IMR-90 (cell line): ENCODE data around the gene AUH. TPM values are rescaled to one million over a fixed set of nuclear protein-coding genes. Genes with fewer than 3 reads are reported as not detected.

Source experiments
- ATAC-seq: fragments of 200-7000 bp; cut with Tn5 transposase; 2 replicates; pipeline ENCODE4 v1.9.1; 2020; ENCODE audit warnings: low read depth, mild to moderate bottlenecking, moderate library complexity
- BruUV-seq: library from RNA; stranded (reverse); fragments of 400-500 nt; replicated peaks from 2 replicates; lab custom pipeline; 2021; lab: Mats Ljungman, UMichigan
- CTCF ChIA-PET: fragments of 300-600 bp; formaldehyde crosslinking; extraction: SDS; loops from one replicate; lab custom pipeline; 2021; ENCODE audit warnings: antibody characterized with exemption; lab: Yijun Ruan, JAX
- POLR2A ChIA-PET: fragments of 300-600 bp; sonication (Branson Sonifier 250); formaldehyde crosslinking; loops from one replicate; lab custom pipeline; 2022; ENCODE audit warnings: antibody characterized with exemption; ENCODE audit not compliant: unreplicated experiment; lab: Charles Lee
- DNase-seq: peaks from one replicate; pipeline ENCODE4 v3.0.0; 2013
- H2AFZ ChIP-seq: replicated peaks from 2 replicates; pipeline ENCODE3; 2013; ENCODE audit warnings: low read length, mild to moderate bottlenecking; ENCODE audit not compliant: poor library complexity
- H2AK5ac ChIP-seq: 2 replicates; pipeline ENCODE4 v1.6.1; 2013; ENCODE audit warnings: low read depth, low read length, inconsistent platforms
- H2AK9ac ChIP-seq: replicated peaks from 2 replicates; pipeline ENCODE3; 2013; ENCODE audit warnings: mild to moderate bottlenecking, low read depth, low read length, moderate library complexity; ENCODE audit not compliant: poor library complexity
- H2BK120ac ChIP-seq: 2 replicates; pipeline ENCODE4 v1.6.1; 2013; ENCODE audit warnings: low read depth, low read length, inconsistent platforms
- H2BK15ac ChIP-seq: 3 replicates; pipeline ENCODE4 v1.6.1; 2013; ENCODE audit warnings: low read depth, low read length, inconsistent platforms
- H2BK20ac ChIP-seq: 2 replicates; pipeline ENCODE4 v1.6.1; 2013; ENCODE audit warnings: low read depth, mild to moderate bottlenecking, inconsistent platforms, low read length, moderate library complexity
- H2BK5ac ChIP-seq: 2 replicates; pipeline ENCODE4 v1.6.1; 2013; ENCODE audit warnings: mild to moderate bottlenecking, low read depth, low read length, inconsistent platforms; ENCODE audit not compliant: poor library complexity, severe bottlenecking
- H3K14ac ChIP-seq: replicated peaks from 2 replicates; pipeline ENCODE4 v1.6.1; 2013; ENCODE audit warnings: low read depth, low read length, inconsistent platforms
- H3K18ac ChIP-seq: 2 replicates; pipeline ENCODE4 v1.6.1; 2013; ENCODE audit warnings: low read depth, low read length, control low read depth
- H3K23ac ChIP-seq: 2 replicates; pipeline ENCODE4 v1.6.1; 2013; ENCODE audit warnings: low read depth, low read length, inconsistent platforms
- H3K27ac ChIP-seq: 2 replicates; pipeline ENCODE4 v1.5.1; 2013; ENCODE audit warnings: mild to moderate bottlenecking, control low read depth, low read length; ENCODE audit not compliant: insufficient read depth
- H3K27me3 ChIP-seq: 2 replicates; pipeline ENCODE4 v1.6.1; 2013; ENCODE audit warnings: low read length; ENCODE audit not compliant: control insufficient read depth, insufficient read depth
- H3K36me3 ChIP-seq: 2 replicates; pipeline ENCODE4 v1.6.1; 2013; ENCODE audit warnings: low read length, mixed read lengths; ENCODE audit not compliant: control insufficient read depth, insufficient read depth
- H3K4ac ChIP-seq: 2 replicates; pipeline ENCODE4 v1.6.1; 2013; ENCODE audit warnings: low read depth, low read length, inconsistent platforms
- H3K4me1 ChIP-seq: 2 replicates; pipeline ENCODE4 v1.6.1; 2013; ENCODE audit warnings: low read length, mixed read lengths; ENCODE audit not compliant: control insufficient read depth, insufficient read depth
- H3K4me2 ChIP-seq: 2 replicates; pipeline ENCODE4 v1.6.1; 2013; ENCODE audit warnings: low read depth, mild to moderate bottlenecking, control low read depth, low read length, moderate library complexity
- H3K4me3 ChIP-seq: 2 replicates; pipeline ENCODE4 v1.5.1; 2013; ENCODE audit warnings: low read depth, mild to moderate bottlenecking, control low read depth, low read length, moderate library complexity; ENCODE audit not compliant: insufficient read depth
- H3K56ac ChIP-seq: 2 replicates; pipeline ENCODE4 v1.6.1; 2013; ENCODE audit warnings: low read length, inconsistent platforms; ENCODE audit not compliant: insufficient read depth; ENCODE audit errors: extremely low read depth
- H3K79me1 ChIP-seq, 2 experiments: 2 replicates each; pipeline ENCODE4 v1.6.1; 2013; ENCODE audit warnings: low read length in 2 of 2, inconsistent platforms in 1 of 2, low read depth in 1 of 2
- H3K9ac ChIP-seq: 2 replicates; pipeline ENCODE4 v1.6.1; 2013; ENCODE audit warnings: low read depth, low read length, control low read depth
- H3K9me1 ChIP-seq: 2 replicates; pipeline ENCODE4 v1.6.1; 2013; ENCODE audit warnings: low read length, inconsistent platforms; ENCODE audit not compliant: insufficient read depth
- H3K9me3 ChIP-seq: 2 replicates; pipeline ENCODE4 v1.6.1; 2013; ENCODE audit warnings: low read length; ENCODE audit not compliant: control insufficient read depth, insufficient read depth
- H4K20me1 ChIP-seq: 2 replicates; pipeline ENCODE4 v1.6.1; 2013; ENCODE audit warnings: low read length, inconsistent platforms; ENCODE audit not compliant: insufficient read depth
- H4K5ac ChIP-seq: 2 replicates; pipeline ENCODE4 v1.6.1; 2013; ENCODE audit warnings: mild to moderate bottlenecking, low read depth, low read length, control low read depth
- H4K8ac ChIP-seq, 2 experiments: 2 replicates each; pipeline ENCODE4 v1.6.1; 2013; ENCODE audit warnings: low read depth in 2 of 2, low read length in 2 of 2, control low read depth in 1 of 2, inconsistent platforms in 1 of 2
- H4K91ac ChIP-seq: 2 replicates; pipeline ENCODE4 v1.6.1; 2013; ENCODE audit warnings: low read depth, low read length, inconsistent platforms; ENCODE audit not compliant: insufficient read depth
- CEBPB ChIP-seq: IDR thresholded peaks from 2 replicates; pipeline ENCODE4 v1.6.1; 2012; ENCODE audit warnings: low read depth, low read length, improper control_type of control experiment
- POLR2A ChIP-seq: IDR thresholded peaks from 2 replicates; pipeline ENCODE4 v1.6.1; 2012; ENCODE audit warnings: mild to moderate bottlenecking, low read depth, low read length
- SMC3 ChIP-seq: fragments of 150-350 bp; IDR thresholded peaks from 2 replicates; pipeline ENCODE4 v1.6.1; 2016; ENCODE audit warnings: low read depth, mild to moderate bottlenecking, antibody characterized with exemption, low read length, moderate library complexity
- WGBS, 2 experiments: methylation state at CpG; one replicate each; pipeline versions ENCODE4 v1.1.5 to v1.1.7; 2013; ENCODE audit warnings: missing lambda C conversion rate in 2 of 2; ENCODE audit not compliant: insufficient read length in 1 of 2; ENCODE audit errors: extremely low coverage in 2 of 2; 5-methylcytosine and 5-hydroxymethylcytosine counted together
- dilution Hi-C: fragments of 300-500 bp; cut with HindIII; formaldehyde crosslinking; loops from one replicate; pipeline ENCODE4 v1.14.3; 2018; ENCODE audit warnings: low sequenced_read_pairs; ENCODE audit not compliant: unreplicated experiment
- in situ Hi-C: fragments of 300-500 bp; cut with MboI; formaldehyde crosslinking; loops from 3 replicates; pipeline ENCODE4 v1.14.3; 2019; ENCODE audit warnings: low sequenced_read_pairs, inconsistent platforms, mixed read lengths
- intact Hi-C: fragments of 100-400 bp; cut with micrococcal nuclease; formaldehyde crosslinking; loops from 2 replicates; pipeline ENCODE4 v1.10.0; 2022
- polyA plus RNA-seq, 3 experiments: library from polyadenylated mRNA; depleted of rRNA; stranded (reverse); fragments of >200 nt; gene quantifications; 2 replicates each; pipeline ENCODE4 v1.2.3, GENCODE V29; 2012; ENCODE audit warnings: low replicate concordance in 1 of 3
- total RNA-seq: library from RNA; depleted of rRNA; stranded (reverse); fragments of >200 nt; gene quantifications from 2 replicates; pipeline ENCODE4 v1.2.3, GENCODE V29; 2012

Gene AUH
- total and polyA plus RNA-seq, 2 of the 4 experiments (the other 2 are of a cell fraction): 5.9 to 8.1 TPM

DNA sequence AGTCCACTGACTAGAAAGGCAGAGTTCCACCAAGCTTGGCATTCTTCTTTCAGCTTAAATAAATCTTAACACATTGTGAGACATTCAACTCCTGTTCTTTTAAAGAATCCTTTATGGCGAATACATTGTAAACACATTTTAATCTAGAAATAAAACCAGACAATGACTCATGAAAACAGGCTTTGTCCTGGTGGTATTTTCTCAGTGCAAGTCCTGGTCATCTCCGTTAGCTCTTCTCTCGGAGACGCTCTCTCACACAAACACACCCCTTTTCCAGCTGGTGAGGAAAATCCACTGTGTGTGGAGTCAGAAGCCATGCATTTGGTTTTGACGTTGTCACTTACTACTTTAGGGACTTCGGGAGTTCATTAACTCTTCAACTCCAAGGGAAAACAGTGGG, 140.4 kb downstream of the AUH start (continued):
- no peak for TF ChIP-seq SMC3

GRCh38 chr9:91220491-91221135, 141.1 kb downstream of the AUH start:
- Histone ChIP-seq H3K4ac (peak overlapping the region; percentile 54), H2BK5ac (no peak overlapping the region), H3K18ac (no peak overlapping the region), H3K14ac (no peak overlapping the region; the same call in 1 of the 2 replicates), H2AK5ac (peak overlapping the region; percentile 69; the same call in 1 of the 2 replicates), H4K91ac (no peak overlapping the region; the same call in 1 of the 2 replicates), H3K79me1 (peaks cover 0 to 7% of the 10 kb centered on the region in 2 experiments; a peak in 1 of 4 replicates), H2BK120ac (no peak overlapping the region), H4K20me1 (no peaks in the 10 kb centered on the region), H3K4me2 (no peak overlapping the region), H4K8ac (no peak overlapping the region), H3K4me1 (peaks cover 6% of the 10 kb centered on the region; the same call in 1 of the 2 replicates), H2AK9ac (no peak overlapping the region), H3K27ac (no peak overlapping the region), H4K5ac (no peak overlapping the region), H3K36me3 (peaks cover 9% of the 10 kb centered on the region), H3K4me3 (no peak overlapping the region), H3K9ac (no peak overlapping the region), H3K9me1 (peaks cover 15% of the 10 kb centered on the region), H2BK15ac (no peak overlapping the region), H3K56ac (no peak overlapping the region), H3K9me3 (no peaks in the 10 kb centered on the region), H2AFZ (no peak overlapping the region), H3K23ac (no peak overlapping the region), H3K27me3 (no peaks in the 10 kb centered on the region), H2BK20ac (peak overlapping the region; percentile 34)
- DNase-seq (peak; percentile 86), ATAC-seq (no peak)
- TF ChIP-seq POLR2A: no peak
- TF ChIP-seq CEBPB: peak; percentile 27; the same call in 1 of the 2 replicates
- no TSS peak for BruUV-seq
- WGBS, 2 experiments: no CpG with 5 or more reads among the region's 12 CpGs
- CTCF ChIA-PET: interaction anchor here (0.8 to 1.0 kb wide), 2 partner anchors 125 to 183 kb away, joined by 3 to 5 read pairs; no protein-coding TSS in a partner anchor
- intact Hi-C loops: no loop called here
- in situ Hi-C loops: no loop called here
- dilution Hi-C loops: no loop called here
- POLR2A ChIA-PET: no interaction called here
